GM18907 (cell line): Measurements from ENCODE around the gene ADAMTS5.

Source experiments
- ATAC-seq: cut with Tn5 transposase; IDR thresholded peaks from one replicate; pipeline ENCODE4 v1.9.1; 2021; ENCODE audit warnings: mild to moderate bottlenecking, moderate library complexity; ENCODE audit not compliant: unreplicated experiment

The ADAMTS5 gene

DNA sequence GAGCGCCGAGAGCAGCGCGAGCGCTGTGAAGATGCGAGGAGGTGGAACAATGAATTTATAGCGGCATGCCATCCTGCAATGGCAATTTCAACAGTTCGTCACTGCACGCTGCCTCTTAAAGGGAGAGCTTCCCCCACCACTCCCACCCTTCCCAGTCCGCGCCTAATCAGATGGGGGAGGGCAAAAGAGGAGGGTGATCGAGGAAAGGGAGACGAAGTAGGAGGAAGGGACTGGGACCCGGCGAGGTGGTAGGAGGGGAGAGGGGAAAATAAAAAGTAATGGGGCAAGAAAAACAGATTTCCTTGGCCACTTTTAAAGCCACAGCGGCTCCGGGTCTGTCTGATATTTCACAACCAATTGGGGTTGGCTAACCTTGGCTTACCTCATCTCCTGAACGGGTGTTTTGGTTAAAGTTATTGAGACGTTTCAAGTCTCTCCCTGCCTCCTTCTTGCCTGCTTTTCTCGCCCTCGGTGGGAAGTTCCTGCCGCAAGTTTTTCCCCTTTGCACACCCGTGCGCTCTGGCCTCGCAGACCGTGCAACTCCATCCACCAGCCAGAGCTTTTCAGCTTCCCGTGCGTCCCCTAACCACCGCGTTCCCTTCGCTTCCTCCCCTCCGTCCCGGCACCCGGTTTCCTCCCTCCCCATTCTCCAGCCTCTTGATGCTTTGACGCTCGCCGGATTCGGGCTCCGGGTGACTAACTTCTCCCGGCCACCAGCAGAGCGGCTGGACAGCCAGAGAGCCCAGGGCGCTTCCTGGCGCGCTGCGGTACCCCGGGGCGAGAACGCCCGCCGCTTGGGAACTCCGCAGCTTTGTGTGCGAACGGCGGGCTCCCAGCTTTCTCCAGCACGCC is at the start of gene ADAMTS5:
TSS of gene ADAMTS5 (minus strand) at position 27 of the 852 bp plus-strand sequence. CDS start 697 bp downstream, outside the sequence.
- no peak for ATAC-seq

DNA sequence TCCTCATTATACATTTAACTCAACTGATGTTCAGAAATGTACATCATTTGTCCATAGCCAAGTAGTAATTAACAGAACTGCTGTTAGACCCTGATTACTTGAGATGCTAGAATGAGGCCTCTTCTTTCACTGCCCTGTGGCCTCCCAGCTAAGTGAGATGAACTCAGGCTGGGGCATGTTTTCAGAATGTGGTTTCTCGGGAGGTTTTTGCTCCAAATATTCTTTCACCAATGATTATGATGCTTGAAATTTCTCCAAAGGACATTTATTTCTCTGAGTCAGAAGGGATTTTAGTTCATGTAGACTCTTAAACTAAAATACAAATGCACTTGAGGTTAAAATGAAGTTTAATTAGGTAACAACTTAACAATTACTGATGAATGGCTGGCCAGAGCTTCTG is 34.6 kb upstream of the ADAMTS5 start:
- no peak for ATAC-seq

DNA sequence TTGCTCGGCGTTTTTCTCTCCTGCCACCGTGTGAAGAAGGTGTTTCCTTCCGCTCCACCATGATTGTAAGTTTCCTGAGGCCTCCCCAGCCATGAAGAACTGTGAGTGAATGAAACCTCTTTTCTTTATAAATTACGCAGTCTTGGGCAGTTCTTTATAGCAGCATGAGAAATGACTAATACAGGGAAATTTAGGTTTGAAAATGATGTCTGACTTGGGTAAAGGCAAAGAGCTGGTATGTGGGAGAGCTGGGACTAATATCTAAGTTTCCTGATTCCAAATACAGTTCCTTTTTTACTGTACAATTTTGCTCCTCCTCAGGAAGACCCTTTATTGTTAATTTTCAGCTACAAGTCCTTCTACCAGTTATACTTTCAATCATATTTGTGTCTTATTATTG is 16.7 kb upstream of the ADAMTS5 start:
- no peak for ATAC-seq

DNA sequence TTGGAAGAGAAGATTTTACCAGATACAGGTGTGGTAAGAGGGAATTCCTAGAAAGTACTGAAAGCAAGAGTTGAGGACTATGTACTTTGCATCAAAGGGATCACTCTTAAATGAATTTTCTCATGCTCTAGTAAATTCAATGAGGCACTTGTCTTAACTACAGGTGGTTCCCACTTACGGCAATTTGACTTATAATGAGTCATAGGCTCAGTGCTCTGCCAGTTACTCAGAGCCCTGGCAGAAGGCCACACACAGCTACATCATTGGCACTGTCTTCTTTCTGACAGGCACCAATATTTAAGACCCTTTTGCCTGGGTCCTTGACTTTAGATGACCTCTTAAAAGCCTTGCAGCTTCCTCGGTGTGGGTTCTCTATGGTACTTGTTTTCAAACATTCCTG is 15.9 kb upstream of the ADAMTS5 start:
- ATAC-seq, result no peak

DNA sequence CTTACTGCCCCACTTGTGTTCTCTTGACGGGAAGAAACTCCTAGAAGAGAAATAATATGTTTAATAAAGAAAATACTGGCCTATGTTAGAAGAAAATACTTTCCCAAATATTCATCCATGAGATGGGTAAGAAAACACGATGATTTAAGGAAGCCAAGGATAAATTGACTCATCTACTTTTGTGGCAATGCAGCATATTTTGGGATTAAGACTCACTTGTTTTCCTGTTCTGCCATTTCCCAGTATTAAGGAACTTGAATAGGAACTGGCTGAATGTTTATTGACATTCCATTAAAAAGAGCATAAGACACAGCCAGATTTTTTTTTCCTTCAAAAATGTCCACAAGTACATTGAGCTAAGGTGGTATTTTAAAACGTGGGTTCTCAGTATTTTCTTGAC is 10.9 kb upstream of the ADAMTS5 start:
- no peak for ATAC-seq

DNA sequence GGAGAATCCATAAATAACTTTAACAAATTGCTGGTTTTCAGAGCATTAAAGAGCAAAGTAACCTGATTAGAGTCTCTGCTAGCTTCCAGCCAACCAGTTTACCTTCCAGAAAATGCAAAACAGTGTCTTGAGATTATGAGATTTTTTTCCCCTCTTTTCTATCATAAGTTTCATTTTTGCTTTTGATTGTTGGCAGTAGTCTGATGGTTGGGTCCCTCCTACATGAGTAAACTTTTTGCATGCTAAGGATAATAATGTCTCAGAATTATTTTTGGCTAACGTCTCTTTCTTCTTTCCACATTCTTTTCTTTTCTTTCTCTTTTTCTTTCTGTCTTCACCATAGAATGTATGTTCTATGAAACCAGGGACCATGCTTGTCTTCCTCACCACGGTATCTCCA is 6.3 kb upstream of the ADAMTS5 start:
- ATAC-seq, result no peak

DNA sequence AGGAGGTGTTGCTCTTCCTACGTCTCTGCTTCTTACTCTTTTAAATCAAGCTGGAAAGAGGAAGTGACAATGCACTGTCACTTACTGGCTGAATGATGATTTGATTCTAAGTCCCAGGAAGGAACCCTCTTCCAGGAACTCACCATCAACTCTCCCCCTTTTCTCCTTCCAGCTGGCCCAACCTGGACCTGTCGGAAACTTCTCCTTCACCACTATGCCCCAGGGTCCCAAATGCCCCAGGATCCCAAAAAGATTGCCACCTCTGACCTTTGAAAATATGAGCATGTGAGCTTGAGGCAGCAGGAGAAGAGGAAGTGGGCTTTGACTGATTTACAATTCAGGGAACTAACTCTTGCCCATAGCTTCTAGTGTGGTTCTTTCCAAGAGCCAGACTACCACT is 5.3 kb upstream of the ADAMTS5 start:
- ATAC-seq, result no peak

DNA sequence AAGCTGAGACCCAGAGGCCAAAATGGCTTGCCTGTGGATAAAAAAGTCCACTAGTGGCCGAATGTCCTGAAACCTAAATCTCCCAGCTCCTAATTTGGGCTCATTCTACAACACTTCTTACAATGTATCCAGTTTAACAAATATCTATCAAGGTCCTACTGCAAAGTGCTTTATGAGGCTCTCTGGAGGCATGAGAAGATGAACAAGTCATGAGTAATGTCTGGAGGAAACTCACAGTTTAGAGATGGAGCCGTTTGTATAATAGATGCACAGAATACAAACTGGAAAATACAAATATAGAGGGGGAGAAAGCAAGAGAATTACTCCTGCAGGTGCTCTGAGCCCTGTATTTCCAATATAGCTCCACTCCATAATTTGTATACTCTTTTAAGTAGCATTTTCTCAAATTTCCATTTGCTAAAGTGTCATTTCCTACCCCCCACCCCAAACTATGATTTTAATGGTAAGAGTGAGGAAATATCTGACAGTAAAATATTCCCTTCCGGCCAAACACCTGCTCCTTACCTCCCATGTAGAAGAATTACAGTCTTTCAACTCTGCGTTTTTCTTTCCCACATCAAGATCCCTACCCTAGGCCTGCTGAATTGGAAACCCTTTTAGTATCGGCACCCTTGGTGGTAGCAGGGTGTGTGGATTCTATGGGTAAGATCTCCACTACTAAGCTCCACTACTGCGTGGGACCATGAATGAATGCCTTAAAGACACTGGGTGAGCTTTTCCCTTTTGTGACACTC is 3.3 kb upstream of the ADAMTS5 start:
- no peak for ATAC-seq

DNA sequence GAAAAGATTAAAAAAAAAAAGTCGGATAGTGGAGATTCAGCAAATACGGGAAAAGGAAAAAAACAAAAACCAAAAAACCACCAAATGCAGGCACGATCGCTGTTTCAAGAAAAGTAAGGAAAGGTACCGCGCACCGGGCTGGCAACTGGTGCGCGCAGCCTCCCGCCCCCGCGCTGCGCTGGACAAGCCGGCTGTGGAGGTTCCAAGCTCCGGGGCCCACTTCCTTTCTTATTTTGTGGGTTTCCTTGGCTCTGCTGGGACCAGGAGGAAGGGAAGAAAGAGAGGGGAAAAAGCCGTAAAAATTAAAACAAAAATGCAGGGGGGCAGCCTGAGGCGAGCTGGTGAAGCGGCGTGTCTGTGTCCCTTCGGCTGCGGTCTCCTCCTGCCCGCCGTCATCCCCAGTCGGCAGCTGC is 233 bp downstream of the ADAMTS5 start:
- ATAC-seq, result no peak

DNA sequence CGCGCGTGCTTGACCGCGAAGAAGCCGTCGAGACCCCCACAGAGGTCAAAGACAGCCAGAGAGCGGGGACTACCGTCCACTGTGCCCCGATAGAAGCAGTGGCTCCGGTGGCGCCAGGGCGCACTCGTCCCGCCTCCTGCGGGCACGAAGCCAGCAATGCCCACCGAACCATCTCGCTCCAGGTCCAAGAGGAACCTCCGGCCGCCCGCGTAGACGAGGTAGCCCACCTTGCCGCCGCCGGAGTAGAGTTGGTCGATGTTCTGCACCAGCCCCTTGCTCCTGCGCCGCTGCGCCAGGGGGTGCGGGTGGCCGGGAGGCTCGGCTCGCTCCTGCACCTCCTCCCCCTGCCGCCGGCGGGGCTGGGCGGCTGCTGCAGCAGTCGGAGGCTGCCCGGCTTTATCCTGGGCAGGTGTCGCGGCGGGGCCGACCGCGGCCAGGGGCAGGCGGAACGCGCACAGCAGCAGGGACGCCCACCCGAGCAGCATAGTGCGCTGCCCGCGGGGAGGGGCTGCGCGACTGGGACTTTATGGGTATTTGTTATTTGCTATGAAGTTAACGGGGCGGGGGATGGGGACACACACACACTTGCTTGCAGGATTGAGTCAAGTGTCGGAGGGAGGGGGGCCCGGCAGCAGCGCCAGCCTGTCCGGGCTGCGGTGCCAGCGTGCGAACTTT is 844 bp downstream of the ADAMTS5 start:
- ATAC-seq, result no peak

DNA sequence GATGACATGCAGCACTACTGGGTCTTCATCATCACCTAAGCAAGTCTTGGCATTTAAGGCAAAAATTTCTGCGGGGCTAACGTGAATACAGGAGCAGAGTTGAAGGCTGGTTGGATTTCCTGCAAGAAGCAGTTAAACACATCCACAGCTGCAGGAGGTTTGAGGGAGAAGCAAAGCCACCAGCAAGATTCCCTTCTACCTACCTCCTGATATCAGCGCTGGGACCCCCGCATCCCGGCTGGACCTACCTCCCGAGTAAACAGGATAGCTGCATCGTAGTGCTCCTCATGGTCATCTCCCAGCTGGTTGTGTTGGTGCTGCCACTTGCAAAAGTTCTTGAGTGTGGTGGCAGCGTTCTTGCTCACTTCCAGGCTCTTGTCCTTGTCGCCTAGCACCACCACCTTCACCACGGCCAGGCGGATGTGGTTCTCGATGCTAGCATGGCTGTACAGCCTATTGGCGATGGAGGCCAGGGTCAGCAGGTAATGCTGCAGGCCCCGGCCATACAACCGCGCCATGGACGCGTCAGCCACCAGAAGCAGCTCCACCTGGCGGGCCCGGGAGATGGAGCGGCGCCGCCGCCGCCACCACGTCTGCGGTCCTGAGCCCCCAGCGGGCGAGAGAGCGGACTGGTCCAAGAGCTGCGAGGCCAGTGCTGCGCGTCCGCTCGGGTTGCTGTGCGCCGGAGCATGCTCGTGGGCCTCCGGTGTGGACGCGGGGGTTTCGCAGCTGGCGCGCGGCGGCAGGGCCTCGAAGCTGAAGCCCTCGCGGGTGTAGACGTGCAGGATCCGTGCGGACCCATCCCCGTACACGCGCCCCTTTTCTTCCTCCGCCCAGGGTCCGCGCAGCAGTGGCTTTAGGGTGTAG is 1.6 kb downstream of the ADAMTS5 start:
- no peak for ATAC-seq

DNA sequence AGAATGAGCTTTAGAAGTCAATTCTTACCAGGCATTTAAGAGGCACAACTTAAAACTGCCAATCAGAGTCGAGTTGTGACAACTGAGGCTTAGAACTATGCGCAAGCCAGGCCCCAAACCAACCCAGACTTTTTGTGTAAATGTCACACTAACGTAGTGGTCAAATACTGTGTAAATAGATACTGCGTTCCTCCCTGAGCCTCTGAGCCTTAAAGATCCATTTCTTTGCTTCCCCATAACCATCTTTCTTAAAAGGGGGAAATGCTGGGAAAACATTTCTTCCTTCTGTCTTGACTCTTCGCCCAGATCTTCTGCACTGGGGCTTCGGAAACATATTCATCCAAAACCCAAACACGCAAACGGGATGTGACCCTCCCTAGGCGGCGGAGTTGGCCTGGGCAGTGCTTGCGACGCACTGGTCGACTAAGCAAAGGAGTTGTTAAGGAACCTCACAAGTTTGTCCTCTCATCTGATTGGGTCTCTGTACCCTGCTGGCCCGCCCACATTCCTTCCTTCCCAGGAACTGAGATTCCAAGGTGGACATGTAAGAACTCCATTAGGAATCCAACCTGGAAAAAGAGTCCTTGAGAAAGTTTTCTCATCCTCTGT is 2.6 kb downstream of the ADAMTS5 start:
- no peak for ATAC-seq

DNA sequence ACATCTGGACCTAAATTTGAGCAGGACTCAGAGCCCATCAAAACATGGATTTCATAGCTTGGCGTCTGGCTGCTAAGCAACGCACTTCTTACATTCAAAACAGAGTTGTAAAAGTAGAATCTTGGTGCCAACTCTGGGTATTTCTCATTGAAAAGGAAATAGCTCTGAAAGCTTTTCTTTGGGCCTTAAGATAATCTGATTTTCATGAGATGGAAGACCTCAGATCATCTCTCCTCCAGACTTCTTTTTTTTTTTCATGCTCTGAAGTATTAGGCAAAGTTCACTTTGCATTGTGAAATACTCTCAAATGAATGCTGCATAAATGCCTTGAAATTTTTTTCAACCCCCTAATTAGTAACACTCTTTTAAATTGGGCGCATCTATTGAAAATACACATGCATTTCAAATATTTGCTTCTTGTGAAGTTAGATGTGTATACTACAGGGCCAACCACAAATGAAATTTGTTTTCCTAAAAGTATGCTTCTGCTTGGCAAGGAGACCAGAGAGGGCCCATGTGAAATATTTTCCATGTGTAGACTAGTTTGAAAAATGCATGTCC is 4.2 kb downstream of the ADAMTS5 start:
- no peak for ATAC-seq

DNA sequence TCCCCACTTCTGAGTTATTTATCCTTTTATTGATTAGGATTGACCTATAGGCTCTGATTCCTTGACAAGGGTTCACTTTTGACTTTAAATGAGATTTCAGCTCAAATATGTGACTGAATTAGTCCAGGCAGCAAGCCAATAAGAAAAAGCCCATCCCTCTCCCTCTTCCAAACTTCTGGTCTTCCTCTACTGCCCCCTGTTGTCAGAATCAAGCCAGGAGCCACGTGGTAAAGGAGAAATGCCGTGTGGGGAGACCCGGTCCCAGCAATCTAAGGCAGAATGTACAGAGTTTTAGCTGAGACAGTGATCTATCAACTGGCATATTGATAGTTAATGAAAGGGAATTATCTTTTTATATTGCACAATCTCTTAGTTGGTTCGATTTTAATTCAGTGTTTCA is 5.2 kb downstream of the ADAMTS5 start:
- ATAC-seq, result no peak

DNA sequence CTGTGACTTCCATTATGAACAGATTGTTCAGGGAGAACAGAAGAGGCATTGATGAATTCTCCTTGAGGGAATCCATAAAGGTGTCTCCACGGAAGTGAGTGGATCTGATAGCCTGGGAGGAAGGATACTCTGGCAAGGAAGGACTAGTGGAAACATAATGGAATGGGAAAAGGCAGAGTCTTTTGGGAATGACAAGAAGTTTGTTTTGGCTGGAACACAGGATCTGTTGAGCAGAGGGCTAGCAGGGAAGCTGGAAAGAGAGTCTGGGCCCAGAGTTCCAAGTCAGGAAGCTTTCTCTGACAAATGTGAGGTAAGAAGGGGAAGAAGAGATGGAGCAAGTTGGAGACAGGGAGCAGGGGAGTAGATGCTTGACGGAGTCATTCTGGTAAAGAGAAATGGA is 8.1 kb downstream of the ADAMTS5 start:
- no peak for ATAC-seq

DNA sequence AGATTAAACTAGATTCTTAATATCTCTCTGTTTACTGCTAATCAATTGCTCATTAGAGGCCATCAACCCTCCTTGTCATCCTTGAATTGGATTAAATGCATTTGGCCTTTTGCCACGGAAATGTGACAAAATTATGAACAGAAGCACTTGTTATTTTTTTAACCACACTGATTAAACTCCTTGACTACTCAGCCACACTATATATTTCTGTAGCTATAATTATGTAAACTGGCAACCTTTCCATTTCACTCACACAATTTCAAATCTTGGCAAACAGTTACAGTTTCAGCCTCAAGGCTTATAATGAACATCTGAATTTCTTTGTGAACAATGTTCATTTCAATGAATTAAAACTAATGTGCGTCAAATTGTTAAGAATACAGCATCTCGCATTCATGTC is 10.1 kb downstream of the ADAMTS5 start:
- ATAC-seq, result no peak

DNA sequence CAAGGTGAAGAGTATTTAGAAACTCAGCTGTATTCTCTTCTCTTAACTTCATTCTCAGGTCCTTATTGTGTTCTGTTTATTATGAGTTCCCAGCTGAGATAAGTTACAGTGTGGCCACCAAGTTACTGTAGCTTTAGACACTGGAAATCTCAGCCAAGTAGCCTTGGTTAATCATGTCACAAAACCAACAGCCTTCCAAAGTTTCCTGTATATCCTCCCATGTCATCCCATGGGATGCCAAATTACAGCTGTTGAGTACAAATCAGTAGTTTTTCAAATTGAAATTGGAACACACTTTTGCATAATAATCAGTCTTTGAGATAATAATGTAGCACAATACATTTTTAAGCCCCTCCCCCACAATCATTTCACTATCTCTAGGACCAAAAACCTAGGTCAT is 10.7 kb downstream of the ADAMTS5 start:
- ATAC-seq, result no peak

DNA sequence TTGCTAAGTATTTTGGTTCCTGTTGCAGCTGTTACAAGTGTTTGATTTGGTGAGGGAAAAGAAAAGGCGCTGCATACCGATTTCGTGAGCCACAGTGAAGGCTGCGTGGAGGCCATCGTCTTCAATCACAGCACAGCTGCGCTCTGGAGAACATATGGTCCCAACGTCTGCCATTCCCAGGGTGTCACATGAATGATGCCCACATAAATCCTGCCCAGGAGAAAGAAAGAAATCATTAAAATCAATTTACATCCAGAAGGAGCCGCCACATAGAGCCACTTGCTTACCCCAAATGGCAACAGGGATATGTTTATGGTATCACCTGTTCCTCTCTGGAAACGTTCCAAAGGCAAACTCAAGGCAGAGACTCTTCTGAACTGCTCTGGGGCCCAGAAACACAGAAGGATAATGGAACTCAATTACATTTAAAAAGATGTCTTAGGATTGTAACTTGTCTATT is 12.2 kb downstream of the ADAMTS5 start:
- no peak for ATAC-seq

DNA sequence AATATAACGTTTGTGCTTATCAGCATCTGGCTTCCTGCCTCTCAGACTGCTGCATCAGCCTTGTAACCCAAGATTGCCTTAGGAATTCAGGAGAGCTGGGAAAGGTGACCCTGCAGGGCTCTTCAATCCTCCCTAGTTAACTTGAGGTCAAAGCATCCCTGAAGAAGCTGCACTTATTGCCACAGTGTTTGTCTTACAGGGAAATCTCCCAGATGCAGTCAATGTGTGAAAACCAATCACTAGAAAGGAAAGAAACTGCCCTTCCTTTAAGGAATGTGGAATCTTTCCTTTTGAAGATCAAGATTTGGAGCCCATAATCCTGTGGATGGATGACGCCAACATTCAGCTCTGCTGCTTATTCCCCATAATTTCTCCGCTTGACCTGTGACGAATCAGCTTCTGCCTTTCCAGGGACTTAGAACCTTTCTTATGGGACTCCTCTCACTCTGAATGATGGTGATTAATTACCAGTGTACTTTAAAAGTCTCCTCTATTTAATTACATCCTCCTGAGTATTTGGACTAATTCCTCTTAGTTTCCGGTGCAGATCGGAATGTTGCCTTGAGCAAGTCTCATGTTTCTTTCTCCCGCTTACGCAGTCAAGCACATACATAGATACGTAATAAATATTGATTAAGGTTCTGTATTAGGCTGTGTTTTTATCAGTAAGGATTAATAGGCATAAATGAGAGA is 14.4 kb downstream of the ADAMTS5 start:
- no peak for ATAC-seq
